ENCODE data around the gene DOCK2. TPM values are rescaled to one million over a fixed set of nuclear protein-coding genes. Genes with fewer than 3 reads are reported as not detected.

Gene DOCK2
- total RNA-seq, 2 donors from 2014 or later = 32.1 to 40.3 TPM

GRCh38 chr5:169758886-169759285, 121.8 kb downstream of the DOCK2 start:
- Histone ChIP-seq H3K27me3 (replicated peaks; ENCODE audit: insufficient read depth) (no peaks in the 10 kb centered on the region), H3K4me1 (ENCODE audit: control insufficient read depth in 1 of 2, low read depth in 2 of 2) (no peaks in the 10 kb centered on the region), H3K4me3 (no peak overlapping the region), H3K36me3 (no peaks in the 10 kb centered on the region), H3K27ac (no peak overlapping the region), H3K9me3 (no peaks in the 10 kb centered on the region)
- TF ChIP-seq CTCF (IDR thresholded peaks at IDR 0.05) = no peak
- ATAC-seq (ENCODE audit: insufficient number of reproducible peaks, low FRiP score, low read depth) (no peak), DNase-seq (ENCODE audit: low spot score) (no peak)

- TF ChIP-seq CTCF (IDR thresholded peaks at IDR 0.05) = no peak
- H3K9me3 ChIP-seq = no peaks in the 10 kb centered on the region
- no peak overlapping the region for H3K27ac ChIP-seq
- no peaks in the 10 kb centered on the region for H3K36me3 ChIP-seq
- H3K27me3 ChIP-seq (replicated peaks; ENCODE audit: insufficient read depth) = no peaks in the 10 kb centered on the region
- ATAC-seq (ENCODE audit: insufficient number of reproducible peaks, low FRiP score, low read depth) (no peak), DNase-seq (ENCODE audit: low spot score) (no peak)
- no peak overlapping the region for H3K4me3 ChIP-seq
- H3K4me1 ChIP-seq (ENCODE audit: control insufficient read depth in 1 of 2, low read depth in 2 of 2) = no peaks in the 10 kb centered on the region
Measured at GRCh38 chr5:169760229-169760628, 123.2 kb downstream of the DOCK2 start.

- no peaks in the 10 kb centered on the region for H3K4me1 ChIP-seq (ENCODE audit: control insufficient read depth in 1 of 2, low read depth in 2 of 2)
- H3K27ac ChIP-seq = no peak overlapping the region
- H3K4me3 ChIP-seq = no peak overlapping the region
- DNase-seq (ENCODE audit: low spot score) (no peak), ATAC-seq (ENCODE audit: insufficient number of reproducible peaks, low FRiP score, low read depth) (no peak)
- no peaks in the 10 kb centered on the region for H3K9me3 ChIP-seq
- no peaks in the 10 kb centered on the region for H3K27me3 ChIP-seq (replicated peaks; ENCODE audit: insufficient read depth)
- TF ChIP-seq CTCF (IDR thresholded peaks at IDR 0.05) = no peak
- no peaks in the 10 kb centered on the region for H3K36me3 ChIP-seq
Measured at GRCh38 chr5:169762338-169763095, 125.4 kb downstream of the DOCK2 start.

GRCh38 chr5:169763376-169764017, 126.4 kb downstream of the DOCK2 start:
- H3K36me3 ChIP-seq = no peaks in the 10 kb centered on the region
- no peaks in the 10 kb centered on the region for H3K27me3 ChIP-seq (replicated peaks; ENCODE audit: insufficient read depth)
- H3K4me1 ChIP-seq (ENCODE audit: control insufficient read depth in 1 of 2, low read depth in 2 of 2) = no peaks in the 10 kb centered on the region
- no peak overlapping the region for H3K27ac ChIP-seq
- no peak overlapping the region for H3K4me3 ChIP-seq
- ATAC-seq (ENCODE audit: insufficient number of reproducible peaks, low FRiP score, low read depth) = no peak
- no peak for TF ChIP-seq CTCF (IDR thresholded peaks at IDR 0.05)
- no peak for DNase-seq (ENCODE audit: low spot score)
- H3K9me3 ChIP-seq = no peaks in the 10 kb centered on the region

- Histone ChIP-seq H3K9me3 (no peaks in the 10 kb centered on the region), H3K27me3 (replicated peaks; ENCODE audit: insufficient read depth) (no peaks in the 10 kb centered on the region), H3K36me3 (no peaks in the 10 kb centered on the region), H3K27ac (no peak overlapping the region), H3K4me3 (no peak overlapping the region), H3K4me1 (ENCODE audit: control insufficient read depth in 1 of 2, low read depth in 2 of 2) (no peaks in the 10 kb centered on the region)
- ATAC-seq (ENCODE audit: insufficient number of reproducible peaks, low FRiP score, low read depth) (no peak), DNase-seq (ENCODE audit: low spot score) (no peak)
- no peak for TF ChIP-seq CTCF (IDR thresholded peaks at IDR 0.05)
Measured at GRCh38 chr5:169764018-169764378, 126.9 kb downstream of the DOCK2 start.
